Choroid plexus epithelial cell (primary cell): ENCODE measurements around the gene ABCF3.
"Not testable (repeated sequence)": the region's sequence is repeated elsewhere in the genome, so short reads cannot be mapped to it uniquely, and the experiment has no call there.

Experiments
- DNase-seq: peaks from one replicate; pipeline ENCODE4 v3.0.0-alpha.2; 2010; ENCODE audit warnings: low read depth
- H3K4me3 ChIP-seq: 2 replicates; pipeline ENCODE4 v1.5.1; 2011; ENCODE audit warnings: low read depth, mild to moderate bottlenecking, control low read depth, low read length, moderate library complexity
- CTCF ChIP-seq: conservative IDR thresholded peaks from 2 replicates; pipeline ENCODE4 v1.5.1; 2011; ENCODE audit warnings: low read depth, mild to moderate bottlenecking, control low read depth, inconsistent platforms, low read length, moderate library complexity

The ABCF3 gene

GRCh38 chr3:184148076-184148475 lies 37.9 kb upstream of the ABCF3 start:
- TF ChIP-seq CTCF, result no peak
- H3K4me3 ChIP-seq, result no peak overlapping the region
- DNase-seq, result no peak

- no peak for DNase-seq
- no peak overlapping the region for H3K4me3 ChIP-seq
- TF ChIP-seq CTCF, result no peak
These were observed 36.9 kb upstream of the ABCF3 start for GRCh38 chr3:184149123-184149522.

- H3K4me3 ChIP-seq, result not testable (repeated sequence)
- peak; percentile 68 for DNase-seq
- peak; percentile 61 for TF ChIP-seq CTCF
These were observed 36.2 kb upstream of the ABCF3 start for GRCh38 chr3:184149770-184150169.

- TF ChIP-seq CTCF, result no peak
- peak within 1 kb of the TSS; percentile 92 for H3K4me3 ChIP-seq
- peak; percentile 56 for DNase-seq
These were observed 30.9 kb upstream of the ABCF3 start, which contains the start of gene DVL3 for GRCh38 chr3:184154885-184155643. DVL3 (plus strand) TSS chr3:184155377; CDS start chr3:184155636, 259 bp downstream.

- H3K4me3 ChIP-seq, result peak overlapping the region; percentile 92
- DNase-seq, result no peak
- TF ChIP-seq CTCF, result no peak
These were observed 30.1 kb upstream of the ABCF3 start for GRCh38 chr3:184155644-184156521.

- peak overlapping the region; percentile 92 for H3K4me3 ChIP-seq
- no peak for TF ChIP-seq CTCF
- DNase-seq, result peak; percentile 81
These were observed 29.5 kb upstream of the ABCF3 start for GRCh38 chr3:184156522-184156955.
